GM20000 (cell line): ENCODE data around the gene ENGASE.

Source experiments
- DNase-seq: peaks from one replicate; pipeline ENCODE4 v3.0.0; 2012; ENCODE audit warnings: low spot score
- TF ChIP-seq, protein P1 (sequence below): IDR thresholded peaks from 2 replicates; pipeline ENCODE4 v1.5.1; 2012; ENCODE audit warnings: mild to moderate bottlenecking, control low read depth; ENCODE audit errors: extremely low read depth, missing control alignments

ENGASE gene

DNA sequence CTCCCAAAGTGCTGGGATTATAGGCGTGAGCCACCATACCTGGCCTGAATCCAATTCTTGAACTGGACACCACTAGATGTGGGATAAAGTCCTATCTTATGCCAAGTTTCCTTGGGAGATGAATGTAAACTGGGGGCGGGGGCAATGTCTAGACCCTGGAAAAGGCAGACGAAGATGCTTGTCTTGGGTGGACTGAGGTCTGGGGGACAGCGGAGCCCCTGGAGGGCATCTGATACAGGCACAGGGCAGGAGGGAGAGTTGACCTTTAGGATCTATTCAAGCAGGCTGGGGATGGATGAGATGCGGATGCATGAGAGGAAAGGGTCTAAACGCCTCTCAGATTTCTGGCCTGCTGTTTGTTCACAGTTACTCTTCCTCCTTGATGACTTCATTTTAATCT lies 38.9 kb upstream of the ENGASE start:
- DNase-seq, result no peak
- TF ChIP-seq, protein P1, sequence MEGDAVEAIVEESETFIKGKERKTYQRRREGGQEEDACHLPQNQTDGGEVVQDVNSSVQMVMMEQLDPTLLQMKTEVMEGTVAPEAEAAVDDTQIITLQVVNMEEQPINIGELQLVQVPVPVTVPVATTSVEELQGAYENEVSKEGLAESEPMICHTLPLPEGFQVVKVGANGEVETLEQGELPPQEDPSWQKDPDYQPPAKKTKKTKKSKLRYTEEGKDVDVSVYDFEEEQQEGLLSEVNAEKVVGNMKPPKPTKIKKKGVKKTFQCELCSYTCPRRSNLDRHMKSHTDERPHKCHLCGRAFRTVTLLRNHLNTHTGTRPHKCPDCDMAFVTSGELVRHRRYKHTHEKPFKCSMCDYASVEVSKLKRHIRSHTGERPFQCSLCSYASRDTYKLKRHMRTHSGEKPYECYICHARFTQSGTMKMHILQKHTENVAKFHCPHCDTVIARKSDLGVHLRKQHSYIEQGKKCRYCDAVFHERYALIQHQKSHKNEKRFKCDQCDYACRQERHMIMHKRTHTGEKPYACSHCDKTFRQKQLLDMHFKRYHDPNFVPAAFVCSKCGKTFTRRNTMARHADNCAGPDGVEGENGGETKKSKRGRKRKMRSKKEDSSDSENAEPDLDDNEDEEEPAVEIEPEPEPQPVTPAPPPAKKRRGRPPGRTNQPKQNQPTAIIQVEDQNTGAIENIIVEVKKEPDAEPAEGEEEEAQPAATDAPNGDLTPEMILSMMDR, result no peak

DNA sequence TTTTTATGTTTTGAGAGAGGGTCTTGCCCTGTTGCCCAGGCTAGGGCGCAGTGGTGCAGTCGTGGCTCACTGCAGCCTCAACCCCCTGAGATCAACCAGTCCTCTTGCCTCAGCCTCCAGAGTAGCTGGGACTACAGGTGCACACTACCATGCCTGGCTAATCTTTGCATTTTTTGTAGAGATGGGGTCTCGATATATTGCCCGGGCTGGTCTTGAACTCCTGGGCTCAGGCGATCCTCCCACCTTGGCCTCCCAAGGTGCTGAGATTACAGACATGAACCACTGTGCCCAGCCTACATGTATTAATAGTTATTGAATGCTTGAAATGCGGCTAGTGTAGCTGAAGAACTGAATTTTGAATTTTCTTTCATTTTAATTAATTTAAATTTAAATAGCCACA lies 38.4 kb upstream of the ENGASE start:
- DNase-seq, result no peak
- TF ChIP-seq, protein P1, result no peak

DNA sequence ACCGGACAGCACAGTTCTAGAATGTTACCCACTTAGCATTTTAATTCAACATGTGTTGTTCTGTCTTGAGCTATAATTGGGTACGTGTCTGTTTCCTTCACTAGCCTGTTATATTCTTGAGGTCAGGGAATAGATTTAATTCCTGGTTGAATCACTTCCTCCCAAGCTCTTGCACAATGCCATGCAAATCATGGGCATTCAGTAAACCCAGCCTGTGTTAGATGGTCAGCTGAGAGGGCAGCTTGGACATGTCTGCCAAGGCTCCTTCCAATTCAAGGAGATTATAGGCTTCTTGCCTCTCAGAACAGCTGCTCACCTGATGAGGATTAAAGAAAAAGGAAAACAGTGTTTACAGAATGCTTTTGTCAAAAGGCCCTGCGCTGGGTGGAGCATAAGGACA lies 38.0 kb upstream of the ENGASE start:
- no peak for DNase-seq

DNA sequence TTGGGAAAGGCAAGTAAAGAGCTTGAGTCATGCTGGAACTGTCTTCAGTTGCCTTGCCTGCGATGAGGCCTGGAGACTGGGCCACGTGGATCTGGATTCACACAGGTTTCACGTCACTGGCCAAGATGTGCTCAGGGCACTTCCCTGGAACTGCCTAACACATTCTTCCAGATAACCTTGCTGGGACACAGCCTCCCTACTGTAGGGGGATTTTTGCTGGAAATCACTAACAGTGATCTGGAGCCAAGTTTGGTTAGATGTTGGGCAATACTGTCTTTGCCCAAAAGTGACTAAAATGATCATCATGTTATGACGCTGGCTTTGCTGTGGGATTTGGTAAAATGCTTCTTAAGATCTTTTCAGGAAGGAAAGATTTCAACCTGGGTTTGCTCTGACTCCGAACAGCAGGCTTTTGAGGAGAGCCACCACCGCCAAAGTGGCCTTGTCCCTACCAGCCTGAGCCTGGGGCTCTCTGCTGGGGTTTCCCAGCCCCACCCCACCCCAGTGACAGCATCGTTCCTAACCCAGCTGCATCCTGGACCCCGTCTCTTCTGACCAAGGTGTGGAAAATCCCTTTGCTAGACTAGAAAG lies 36.0 kb upstream of the ENGASE start:
- peak; percentile 65 for DNase-seq
- TF ChIP-seq, protein P1, result no peak

More for the DNA sequence above, 38.0 kb upstream of the ENGASE start:
- TF ChIP-seq, protein P1, result no peak

DNA sequence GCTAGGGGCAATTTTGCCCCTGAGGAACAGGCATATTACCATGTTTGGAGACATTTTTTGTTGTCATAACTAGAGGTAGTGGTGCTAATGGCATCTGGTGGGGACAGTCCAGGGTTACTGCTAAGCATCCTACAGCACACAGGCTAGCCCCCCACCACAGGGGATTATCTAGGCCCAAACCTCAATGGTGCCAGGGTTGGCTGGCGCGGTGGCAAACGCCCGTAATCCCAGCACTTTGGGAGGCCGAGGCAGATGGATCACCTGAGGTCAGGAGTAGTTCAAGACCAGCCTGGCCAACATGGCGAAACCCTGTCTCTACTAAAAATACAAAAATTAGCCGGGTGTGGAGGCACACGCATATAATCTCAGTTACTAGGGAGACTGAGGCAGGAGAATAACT lies 35.5 kb upstream of the ENGASE start:
- TF ChIP-seq, protein P1, result no peak

DNA sequence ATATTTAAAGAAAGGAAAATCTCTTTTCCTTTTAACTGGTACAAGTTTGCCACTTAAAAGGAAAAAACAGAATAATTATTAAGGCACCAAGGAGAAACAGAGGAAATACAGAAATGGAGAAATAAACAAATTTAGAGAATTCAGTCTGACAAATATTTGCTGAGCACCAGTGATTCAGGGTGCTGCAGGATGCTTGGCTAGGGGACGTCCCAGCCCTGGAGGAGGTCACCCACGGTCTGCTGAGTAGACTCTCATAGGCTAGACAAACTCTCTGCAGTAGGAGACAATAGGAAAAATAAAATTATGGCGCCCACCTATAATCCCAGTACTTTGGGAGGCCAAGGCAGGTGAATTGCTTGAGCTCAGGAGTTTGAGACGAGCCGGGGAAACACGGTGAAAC lies 34.7 kb upstream of the ENGASE start:
- DNase-seq, result peak; percentile 18
- TF ChIP-seq, protein P1, result no peak

More for the DNA sequence above, 35.5 kb upstream of the ENGASE start:
- DNase-seq, result no peak

DNA sequence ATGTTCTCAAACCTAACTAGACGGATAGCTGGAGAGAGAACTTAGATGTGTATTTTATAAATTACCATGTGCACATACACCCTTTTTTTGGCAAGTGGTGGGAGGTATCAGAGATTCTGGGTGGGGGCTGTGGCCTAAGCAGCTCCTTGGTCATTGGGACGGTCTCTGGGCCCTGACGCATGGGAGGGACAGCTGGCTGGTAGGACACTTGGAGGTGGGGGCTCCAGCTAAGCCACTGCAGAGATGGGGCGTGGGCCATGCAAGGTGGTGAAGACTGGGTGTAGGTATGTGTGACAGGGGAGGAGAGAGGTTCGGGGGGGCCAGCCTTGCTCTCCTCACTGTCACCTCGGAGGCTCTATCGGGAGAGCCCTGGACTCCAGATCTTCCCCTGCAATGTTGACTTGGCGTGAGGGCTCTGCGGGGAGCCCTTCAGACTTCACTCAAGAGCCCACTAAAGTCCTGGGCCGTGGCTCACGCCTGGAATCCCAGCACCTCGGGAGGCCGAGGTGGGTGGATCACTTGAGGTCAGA lies 33.5 kb upstream of the ENGASE start:
- TF ChIP-seq, protein P1, result no peak
- DNase-seq, result no peak
